OCI-LY7 (cell line): ENCODE data around the gene RANBP3L. TPM values are rescaled to one million over a fixed set of nuclear protein-coding genes. Genes with fewer than 3 reads are reported as not detected.

ENCODE experiments used
- BruUV-seq: library from RNA; stranded (reverse); fragments of 400-500 nt; replicated peaks from 2 replicates; lab custom pipeline; 2021; lab: Mats Ljungman, UMichigan
- CTCF ChIA-PET: fragments of 300-600 bp; sonication (Branson Sonifier 250); formaldehyde crosslinking; loops from one replicate; lab custom pipeline; 2022; ENCODE audit warnings: antibody characterized with exemption; ENCODE audit not compliant: unreplicated experiment; lab: Charles Lee
- POLR2A ChIA-PET: fragments of 300-600 bp; sonication (Branson Sonifier 250); formaldehyde crosslinking; loops from one replicate; lab custom pipeline; 2022; ENCODE audit warnings: antibody characterized with exemption; lab: Charles Lee
- DNase-seq: peaks from one replicate; pipeline ENCODE4 v3.0.0-alpha.2; 2015; ENCODE audit warnings: low spot score
- H2AFZ ChIP-seq: fragments of 200-600 bp; sonication (generic), shearing (Covaris generic); 2 replicates; pipeline ENCODE4 v1.6.1; 2014; ENCODE audit warnings: mild to moderate bottlenecking, antibody characterized with exemption, low read length, moderate library complexity
- H3K27ac ChIP-seq: fragments of 200-600 bp; sonication (generic); 2 replicates; pipeline ENCODE4 v1.5.1; 2014; ENCODE audit warnings: mixed run types, low read depth, mild to moderate bottlenecking, moderate library complexity, low read length, inconsistent platforms; ENCODE audit not compliant: poor library complexity, severe bottlenecking
- H3K36me3 ChIP-seq: fragments of 200-600 bp; sonication (generic); 2 replicates; pipeline ENCODE4 v1.6.1; 2014; ENCODE audit warnings: mild to moderate bottlenecking, antibody characterized with exemption, low read length, moderate library complexity, mixed read lengths; ENCODE audit not compliant: insufficient read depth
- H3K4me1 ChIP-seq: fragments of 200-600 bp; sonication (generic); 2 replicates; pipeline ENCODE4 v1.5.1; 2014; ENCODE audit warnings: mild to moderate bottlenecking, low read length; ENCODE audit not compliant: insufficient read depth, poor library complexity, severe bottlenecking
- H3K4me2 ChIP-seq: fragments of 200-600 bp; sonication (generic); 2 replicates; pipeline ENCODE4 v1.6.1; 2014; ENCODE audit warnings: mild to moderate bottlenecking, low read length
- H3K4me3 ChIP-seq: fragments of 200-600 bp; sonication (generic); 2 replicates; pipeline ENCODE4 v1.5.1; 2014; ENCODE audit warnings: mild to moderate bottlenecking, low read depth, low read length; ENCODE audit not compliant: poor library complexity, severe bottlenecking
- H3K79me2 ChIP-seq: fragments of 200-600 bp; sonication (generic); 2 replicates; pipeline ENCODE4 v1.6.1; 2016; ENCODE audit warnings: low read depth, mild to moderate bottlenecking, low read length, moderate library complexity, mixed read lengths; ENCODE audit not compliant: insufficient read depth
- H3K9me2 ChIP-seq: fragments of 200-600 bp; sonication (generic); 2 replicates; pipeline ENCODE4 v1.6.1; 2016; ENCODE audit warnings: mild to moderate bottlenecking, low read length, mixed read lengths; ENCODE audit not compliant: insufficient read depth
- H3K9me3 ChIP-seq: fragments of 200-600 bp; sonication (generic); 2 replicates; pipeline ENCODE4 v1.6.1; 2014; ENCODE audit warnings: mild to moderate bottlenecking, mixed run types, low read length, mixed read lengths
- H4K20me1 ChIP-seq: fragments of 200-600 bp; sonication (generic); 2 replicates; pipeline ENCODE4 v1.6.1; 2014; ENCODE audit warnings: mild to moderate bottlenecking, antibody characterized with exemption, low read length, moderate library complexity, mixed read lengths; ENCODE audit not compliant: insufficient read depth
- EZH2phosphoT487 ChIP-seq: fragments of 200-600 bp; sonication (generic); IDR thresholded peaks from 2 replicates; pipeline ENCODE4 v1.6.1; 2018; ENCODE audit warnings: low read depth, borderline replicate concordance, mild to moderate bottlenecking, mixed run types, antibody characterized with exemption, low read length, moderate library complexity, mixed read lengths
- intact Hi-C: fragments of 100-400 bp; cut with micrococcal nuclease; formaldehyde crosslinking; loops from one replicate; pipeline ENCODE4 v1.10.0; 2022; ENCODE audit not compliant: unreplicated experiment
- total RNA-seq, 2 experiments: library from RNA; depleted of rRNA in 1 of 2; stranded (reverse); fragments of >200 nt in 1 of 2; shearing (Covaris generic) in 1 of 2; gene quantifications; 2 replicates each; pipeline ENCODE4 v1.2.3, GENCODE V29; 2014 to 2022
- TF ChIP-seq, protein P1 (sequence below): fragments of 200-600 bp; sonication (generic); conservative IDR thresholded peaks from 2 replicates; pipeline ENCODE4 v1.5.1; 2014; ENCODE audit warnings: mild to moderate bottlenecking, antibody characterized with exemption, low read length, moderate library complexity, mixed read lengths

RANBP3L gene
- total RNA-seq, 2 experiments from 2014 or later: not detected

DNA sequence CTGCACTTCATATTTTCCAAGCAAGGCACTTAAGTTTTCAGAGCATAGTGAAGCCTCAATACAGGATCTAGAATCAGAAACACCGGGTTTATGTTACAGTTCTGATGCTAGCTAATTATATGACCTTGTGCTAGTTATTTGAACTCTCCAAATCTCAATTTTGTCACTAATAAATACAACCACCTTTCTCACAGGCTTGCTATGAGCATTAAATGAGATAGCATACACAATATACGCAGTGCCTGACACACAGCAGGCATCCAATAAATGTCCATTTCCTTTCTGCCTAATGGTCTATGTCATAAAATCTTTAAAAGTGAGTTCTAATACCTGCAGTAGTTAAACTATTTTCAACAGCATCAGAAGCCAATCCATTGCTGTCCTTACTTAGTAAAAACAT, 92.9 kb downstream of the RANBP3L start:
- no peaks in the 10 kb centered on the region for H3K9me2 ChIP-seq
- intact Hi-C loops: no loop called here
- CTCF ChIA-PET: no interaction called here

DNA sequence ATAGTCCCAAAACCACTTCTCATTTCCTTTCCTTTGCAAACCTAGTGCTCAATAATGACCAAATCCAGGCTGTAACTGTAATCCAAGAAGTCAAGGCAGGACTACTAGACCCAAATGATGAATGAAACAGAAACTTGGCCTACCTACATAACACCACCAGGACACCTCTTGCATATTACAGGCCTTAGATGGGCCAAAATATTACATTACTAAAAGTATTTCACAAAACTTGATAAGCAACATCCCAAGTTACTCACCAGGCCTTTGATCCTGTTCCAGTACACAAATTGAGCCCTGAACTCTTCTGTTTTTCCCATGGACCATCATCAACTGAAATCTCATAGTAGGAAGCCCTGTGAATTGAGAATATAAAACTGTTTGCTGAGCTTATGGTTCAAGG, 94.8 kb downstream of the RANBP3L start:
- H3K4me2 ChIP-seq: no peak overlapping the region
- POLR2A ChIA-PET: interaction anchor here (1.1 to 1.4 kb wide), 2 partner anchors 10 to 11 kb away, joined by 3 to 7 read pairs; no protein-coding TSS in a partner anchor
- H3K4me3 ChIP-seq: no peak overlapping the region
- H3K79me2 ChIP-seq: no peaks in the 10 kb centered on the region
- CTCF ChIA-PET: no interaction called here
- intact Hi-C loops: no loop called here
- TF ChIP-seq, protein P1, sequence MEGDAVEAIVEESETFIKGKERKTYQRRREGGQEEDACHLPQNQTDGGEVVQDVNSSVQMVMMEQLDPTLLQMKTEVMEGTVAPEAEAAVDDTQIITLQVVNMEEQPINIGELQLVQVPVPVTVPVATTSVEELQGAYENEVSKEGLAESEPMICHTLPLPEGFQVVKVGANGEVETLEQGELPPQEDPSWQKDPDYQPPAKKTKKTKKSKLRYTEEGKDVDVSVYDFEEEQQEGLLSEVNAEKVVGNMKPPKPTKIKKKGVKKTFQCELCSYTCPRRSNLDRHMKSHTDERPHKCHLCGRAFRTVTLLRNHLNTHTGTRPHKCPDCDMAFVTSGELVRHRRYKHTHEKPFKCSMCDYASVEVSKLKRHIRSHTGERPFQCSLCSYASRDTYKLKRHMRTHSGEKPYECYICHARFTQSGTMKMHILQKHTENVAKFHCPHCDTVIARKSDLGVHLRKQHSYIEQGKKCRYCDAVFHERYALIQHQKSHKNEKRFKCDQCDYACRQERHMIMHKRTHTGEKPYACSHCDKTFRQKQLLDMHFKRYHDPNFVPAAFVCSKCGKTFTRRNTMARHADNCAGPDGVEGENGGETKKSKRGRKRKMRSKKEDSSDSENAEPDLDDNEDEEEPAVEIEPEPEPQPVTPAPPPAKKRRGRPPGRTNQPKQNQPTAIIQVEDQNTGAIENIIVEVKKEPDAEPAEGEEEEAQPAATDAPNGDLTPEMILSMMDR: no peak
- no peak overlapping the region for H2AFZ ChIP-seq
- DNase-seq: no peak
- BruUV-seq: no TSS peak
- peaks cover 25% of the 10 kb centered on the region for H3K36me3 ChIP-seq
- H3K27ac ChIP-seq: no peak overlapping the region
- H3K9me2 ChIP-seq: no peaks in the 10 kb centered on the region
- H3K4me1 ChIP-seq: no peaks in the 10 kb centered on the region
- H3K9me3 ChIP-seq: no peaks in the 10 kb centered on the region
- H4K20me1 ChIP-seq: no peaks in the 10 kb centered on the region

More for the DNA sequence above, 92.9 kb downstream of the RANBP3L start:
- Histone ChIP-seq H3K4me1 (no peaks in the 10 kb centered on the region), H2AFZ (no peak overlapping the region), H3K79me2 (no peaks in the 10 kb centered on the region), H3K9me3 (no peaks in the 10 kb centered on the region), H3K27ac (no peak overlapping the region), H3K4me3 (no peak overlapping the region), H3K36me3 (peaks cover 38% of the 10 kb centered on the region), H4K20me1 (no peaks in the 10 kb centered on the region), H3K4me2 (no peak overlapping the region)
- BruUV-seq: no TSS peak
- POLR2A ChIA-PET: no interaction called here
- no peak for DNase-seq
- TF ChIP-seq, protein P1: no peak
- TF ChIP-seq EZH2phosphoT487: no peak

DNA sequence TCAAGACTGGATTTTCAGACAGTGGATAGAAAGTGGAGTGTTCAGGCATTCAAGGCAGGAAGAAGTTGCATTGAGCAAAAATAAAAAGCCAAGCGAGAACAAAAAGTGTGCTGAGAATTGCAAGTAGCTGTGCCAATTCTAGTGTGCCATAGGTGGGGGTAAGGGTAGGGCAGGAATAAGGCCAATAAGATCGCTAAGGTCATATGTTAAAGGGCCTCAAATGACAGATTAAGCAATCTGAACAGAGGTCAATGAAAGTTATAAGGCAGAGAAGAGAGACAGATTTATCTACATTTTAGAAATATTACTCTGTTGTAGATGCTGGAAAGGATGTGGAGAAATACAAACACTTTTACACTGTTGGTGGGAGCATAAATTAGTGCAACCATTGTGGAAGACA, 96.4 kb downstream of the RANBP3L start:
- H3K79me2 ChIP-seq: no peaks in the 10 kb centered on the region
- H3K27ac ChIP-seq: no peak overlapping the region
- CTCF ChIA-PET: no interaction called here
- POLR2A ChIA-PET: no interaction called here
- TF ChIP-seq, protein P1: no peak
- TF ChIP-seq EZH2phosphoT487: no peak
- no peaks in the 10 kb centered on the region for H3K9me2 ChIP-seq
- H3K9me3 ChIP-seq: no peaks in the 10 kb centered on the region
- no peak overlapping the region for H3K4me2 ChIP-seq
- no peak overlapping the region for H3K4me3 ChIP-seq
- intact Hi-C loops: no loop called here
- no peak for DNase-seq
- no TSS peak for BruUV-seq
- no peaks in the 10 kb centered on the region for H3K4me1 ChIP-seq
- peaks cover 29% of the 10 kb centered on the region for H3K36me3 ChIP-seq
- no peaks in the 10 kb centered on the region for H4K20me1 ChIP-seq
- H2AFZ ChIP-seq: no peak overlapping the region
